Stimulated activated CD4-positive, alpha-beta T cell treated with anti-CD3 and anti-CD28 coated beads, TNF-alpha, amount 100 ng/mL, for 4 hours (primary cell): Measurements from ENCODE around the gene TDRD9.

Experiments used
- DNase-seq, 3 experiments: peaks; one replicate each; pipeline ENCODE4 v3.0.0-alpha.2; 2020; ENCODE audit warnings: low read depth in 3 of 3

The TDRD9 gene

GRCh38 chr14:104090071-104090748, 162.0 kb downstream of the TDRD9 start:
- DNase-seq, result no peak

- DNase-seq, result no peak
Measured at GRCh38 chr14:104091061-104091926, 163.0 kb downstream of the TDRD9 start.

GRCh38 chr14:104091927-104092771, 163.9 kb downstream of the TDRD9 start:
- no peak for DNase-seq

- DNase-seq, result no peak
Measured at GRCh38 chr14:104092931-104093365, 164.7 kb downstream of the TDRD9 start.

DNA sequence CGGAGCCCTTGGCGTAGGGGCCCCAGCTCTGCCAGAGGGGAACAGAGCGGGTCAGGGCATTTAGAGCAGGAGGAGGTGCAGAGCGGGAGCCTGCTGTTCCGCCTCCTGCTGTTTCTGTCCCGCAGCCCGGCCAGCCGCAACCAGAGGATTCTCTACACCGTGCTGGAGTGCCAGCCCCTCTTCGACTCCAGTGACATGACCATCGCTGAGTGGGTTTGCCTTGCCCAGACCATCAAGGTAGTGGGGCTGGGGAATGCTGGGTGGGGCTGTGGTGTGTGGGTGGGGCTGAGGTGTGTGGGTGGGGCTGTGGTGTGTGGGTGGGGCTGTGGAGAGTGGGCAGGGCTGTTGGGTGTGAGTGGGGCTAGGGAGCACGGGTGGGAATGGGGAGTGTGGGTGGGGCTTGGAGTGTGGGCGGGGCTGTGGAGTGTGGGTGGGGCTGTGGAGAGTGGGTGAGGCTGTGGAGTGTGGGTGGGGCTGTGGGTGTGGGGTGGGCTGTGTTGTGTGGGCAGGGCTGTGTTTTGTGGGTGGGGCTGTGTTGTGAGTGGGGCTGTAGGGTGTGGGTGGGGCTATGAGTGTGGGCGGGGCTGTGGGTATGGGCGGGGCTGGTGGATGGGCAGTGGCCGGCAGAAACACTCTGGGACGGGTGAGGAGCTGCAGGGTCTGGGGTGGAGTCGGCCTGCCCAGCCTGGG, 165.3 kb downstream of the TDRD9 start:
- no peak for DNase-seq

DNA sequence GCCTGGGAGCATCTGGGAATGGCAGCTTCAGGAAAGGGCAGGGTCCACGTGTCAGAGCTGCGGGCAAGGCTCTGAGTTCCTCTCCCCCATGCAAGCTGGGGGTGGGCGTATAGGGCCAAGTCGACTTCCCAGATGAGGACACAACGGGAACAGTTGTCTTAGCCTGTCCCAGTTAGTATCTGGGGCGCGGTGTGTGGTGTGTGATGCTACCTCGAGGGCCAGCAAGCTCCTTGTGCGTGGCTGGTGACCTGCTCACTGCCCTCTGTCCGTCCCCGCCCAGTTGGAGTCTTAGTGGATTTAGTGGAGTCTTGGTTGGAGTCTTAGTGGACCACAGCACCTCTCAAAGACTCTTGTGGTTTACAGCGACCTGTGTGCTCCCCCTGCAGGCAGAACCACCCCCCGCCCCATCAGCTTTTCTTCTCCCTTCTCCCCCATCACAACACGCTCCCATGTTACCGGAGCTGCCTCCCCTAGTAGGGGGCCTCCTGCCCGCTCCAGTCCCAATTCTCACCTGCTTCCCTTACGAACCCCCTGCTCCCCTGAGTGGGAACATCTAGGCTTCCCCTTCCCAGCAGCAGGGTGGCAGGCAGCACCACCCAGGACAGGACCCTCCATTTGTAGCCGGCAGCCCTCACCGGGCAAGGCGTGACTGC, 165.9 kb downstream of the TDRD9 start:
- no peak for DNase-seq

DNA sequence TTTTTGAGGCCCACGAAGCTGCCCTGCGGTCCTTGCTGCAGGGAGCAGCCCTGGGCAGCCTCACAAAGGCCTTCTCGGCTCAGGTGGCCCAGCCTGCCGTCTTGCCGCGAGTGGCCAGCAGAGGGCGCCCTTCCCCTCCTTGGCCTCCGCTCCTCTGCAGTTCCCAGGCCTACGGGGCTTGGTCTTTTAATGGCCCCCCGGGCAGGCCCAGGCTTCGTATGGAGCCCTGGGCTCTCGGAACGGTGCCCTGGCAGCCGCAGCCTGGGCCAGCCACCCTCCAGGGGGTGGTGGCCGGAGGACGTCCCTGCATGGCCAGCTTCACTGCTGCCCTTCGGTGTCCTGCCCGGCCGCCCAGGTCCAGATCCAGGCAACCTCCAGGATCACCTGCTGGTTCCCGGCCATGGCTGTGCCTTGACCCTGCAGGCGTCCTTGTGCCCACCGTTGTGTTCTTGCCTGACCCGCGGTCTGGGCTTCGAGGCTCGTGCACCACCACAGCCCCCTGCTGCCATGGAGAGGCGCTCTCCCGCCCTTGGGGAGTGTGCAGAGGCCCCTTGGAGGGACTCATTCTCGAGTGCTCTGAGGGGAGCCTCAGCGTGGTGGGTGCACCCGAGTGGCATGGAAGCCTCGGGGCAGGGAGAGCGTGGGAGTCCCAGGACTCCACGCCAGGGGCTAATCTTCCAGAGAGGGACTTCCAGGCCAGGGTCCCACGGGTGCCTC, 166.6 kb downstream of the TDRD9 start:
- peak; percentile 46 to 69 (median 51) for DNase-seq

GRCh38 chr14:104095426-104096310, 167.4 kb downstream of the TDRD9 start:
- no peak for DNase-seq

DNA sequence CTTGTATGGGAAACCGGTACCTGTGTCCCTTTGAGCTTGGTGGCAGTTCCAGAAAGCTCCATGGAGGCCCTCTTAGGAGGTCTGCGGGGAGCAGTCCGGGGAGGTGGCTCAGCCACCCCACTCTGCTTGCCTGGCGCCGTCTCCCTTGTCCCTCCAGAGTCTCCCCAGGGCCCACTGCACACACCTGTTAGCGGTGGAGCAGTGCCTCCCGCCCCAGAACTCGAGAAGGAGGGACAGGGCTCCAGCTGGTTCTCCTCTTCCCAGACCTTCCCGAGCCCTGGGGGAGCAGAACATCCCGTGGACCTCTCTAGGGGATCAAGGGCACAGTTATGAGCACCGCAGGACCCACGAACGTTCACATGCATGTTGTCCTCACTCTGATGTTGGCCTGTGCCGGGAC, 168.1 kb downstream of the TDRD9 start:
- no peak for DNase-seq

DNA sequence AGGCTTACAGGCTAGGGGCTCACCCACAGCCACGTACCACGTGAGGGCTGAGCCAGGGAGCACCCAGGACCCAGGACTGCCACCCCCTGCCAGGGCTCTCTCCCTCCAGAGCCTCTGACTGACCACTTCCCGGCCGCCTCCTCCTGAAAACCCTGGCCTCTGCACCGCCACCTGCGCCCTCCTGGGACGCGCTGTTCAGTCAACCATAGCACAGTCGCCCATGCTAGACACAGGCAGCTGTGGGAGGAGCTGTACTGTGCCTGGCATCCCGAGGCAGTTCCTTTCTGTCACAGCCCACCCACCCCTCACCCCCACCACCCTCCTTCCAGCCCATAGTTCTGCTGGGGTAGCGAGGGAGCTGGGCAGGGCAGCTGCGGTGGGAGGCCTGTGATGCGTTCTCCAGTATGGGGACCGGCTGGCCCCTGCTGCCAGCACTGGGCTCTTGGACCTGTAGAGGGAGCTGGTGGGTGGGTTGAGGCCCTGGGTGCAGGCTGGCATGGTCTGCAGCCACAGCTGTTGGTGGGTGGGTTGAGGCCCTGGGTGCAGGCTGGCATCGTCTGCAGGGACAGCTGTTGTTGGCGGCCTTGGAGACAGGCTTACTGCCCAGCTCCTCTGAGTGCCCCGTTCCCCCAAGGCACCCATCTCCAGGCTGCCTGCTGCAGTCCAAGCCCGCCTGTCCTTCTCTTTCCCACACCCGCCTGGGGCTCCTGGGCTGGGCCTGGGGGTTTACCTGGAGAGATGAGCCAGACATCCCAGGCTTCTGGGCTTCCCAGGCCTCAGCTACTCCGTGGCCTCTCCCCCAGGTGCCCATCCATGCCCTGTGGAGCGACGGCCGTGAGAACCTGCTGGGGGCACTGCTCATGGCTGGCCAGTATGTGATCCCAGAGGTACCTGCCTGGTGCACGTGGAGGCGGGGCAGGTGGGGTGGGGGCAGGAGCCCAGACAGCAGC, 168.8 kb downstream of the TDRD9 start:
- no peak for DNase-seq

DNA sequence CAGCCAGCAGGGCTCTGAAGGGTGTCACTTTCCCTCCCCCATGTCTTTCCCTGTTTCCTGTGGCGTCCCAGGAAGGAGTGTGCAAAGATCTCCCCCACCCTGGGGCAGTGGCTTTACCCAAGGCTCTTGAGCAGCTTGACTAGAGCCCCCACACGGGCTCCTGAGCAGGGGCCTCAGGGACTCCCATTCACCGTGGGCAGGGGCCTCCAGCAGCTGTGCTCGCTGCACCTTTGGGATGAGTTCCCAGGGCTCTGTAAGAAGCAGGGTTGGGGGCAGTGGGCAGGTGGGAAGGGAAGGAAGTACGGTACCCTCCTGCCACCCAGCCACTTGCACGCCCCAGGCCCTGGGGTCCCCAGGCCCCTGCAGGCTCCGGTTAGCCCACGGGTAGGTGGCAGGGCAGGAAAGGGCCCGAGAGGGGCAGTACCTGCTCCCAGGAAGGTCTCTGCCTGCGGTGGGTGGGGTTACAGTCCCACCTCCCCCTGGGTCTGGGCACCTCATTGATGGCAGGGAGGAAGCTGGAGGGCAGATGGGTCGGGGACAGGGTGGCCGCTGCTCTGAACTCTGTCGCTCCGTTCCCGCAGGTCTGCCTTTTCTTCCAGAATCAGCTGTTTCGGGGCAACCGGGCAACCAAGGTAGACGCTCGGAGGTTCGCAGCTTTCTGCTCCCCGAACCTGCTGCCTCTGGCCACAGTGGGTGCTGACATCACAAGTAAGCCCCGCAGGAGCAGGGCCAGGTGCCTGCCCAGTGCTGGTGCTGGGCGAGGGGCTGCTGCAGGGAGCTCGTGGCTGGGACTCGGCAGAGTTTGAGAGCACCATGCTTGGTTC, 170.2 kb downstream of the TDRD9 start:
- DNase-seq, result no peak

- DNase-seq, result no peak
Measured at GRCh38 chr14:104099096-104100041, 171.1 kb downstream of the TDRD9 start.

DNA sequence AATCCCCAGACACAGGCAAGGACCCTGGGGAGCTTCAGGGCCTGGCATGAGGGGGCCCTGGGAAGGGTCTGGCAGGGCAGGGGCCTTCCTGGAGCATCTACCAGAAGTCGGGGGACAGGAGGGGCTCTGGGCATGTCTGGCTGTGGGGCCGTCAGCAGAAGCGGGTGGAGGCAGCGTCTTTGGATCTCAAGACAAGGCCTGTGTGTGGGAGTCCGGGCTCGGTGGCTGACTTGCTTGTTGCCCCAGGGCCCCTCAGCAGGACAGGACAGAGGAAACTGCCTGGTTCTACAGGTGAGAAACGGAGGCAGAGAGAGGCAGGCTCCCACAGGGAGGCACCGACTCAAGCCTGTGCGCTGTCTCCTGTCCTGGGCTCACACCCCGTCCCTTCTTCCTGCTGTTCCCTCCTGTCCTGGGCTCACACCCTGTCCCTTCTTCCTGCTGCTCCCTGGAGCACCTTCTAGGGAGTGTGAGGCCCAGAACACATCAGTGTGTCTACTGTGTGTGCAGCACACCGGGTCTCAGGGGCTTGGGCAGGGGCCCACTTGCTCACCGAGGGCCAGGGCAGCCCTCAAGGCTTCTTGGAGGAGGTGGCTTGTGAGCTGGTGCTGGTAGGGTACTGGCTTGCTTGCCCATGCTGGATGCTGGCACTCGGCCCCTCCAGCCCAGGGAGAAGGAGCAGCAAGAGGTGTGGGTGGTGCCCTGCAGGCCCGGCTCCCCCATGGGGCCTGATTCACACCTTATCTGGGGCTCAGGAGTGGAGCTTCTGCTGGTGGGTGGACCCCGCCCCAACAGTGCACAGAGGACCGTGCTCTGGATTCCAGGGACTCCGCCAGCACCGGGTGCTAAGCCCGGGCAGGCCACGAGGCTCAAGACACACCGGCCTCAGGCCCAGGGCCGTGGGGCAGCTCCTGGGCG, 172.2 kb downstream of the TDRD9 start:
- no peak for DNase-seq

DNA sequence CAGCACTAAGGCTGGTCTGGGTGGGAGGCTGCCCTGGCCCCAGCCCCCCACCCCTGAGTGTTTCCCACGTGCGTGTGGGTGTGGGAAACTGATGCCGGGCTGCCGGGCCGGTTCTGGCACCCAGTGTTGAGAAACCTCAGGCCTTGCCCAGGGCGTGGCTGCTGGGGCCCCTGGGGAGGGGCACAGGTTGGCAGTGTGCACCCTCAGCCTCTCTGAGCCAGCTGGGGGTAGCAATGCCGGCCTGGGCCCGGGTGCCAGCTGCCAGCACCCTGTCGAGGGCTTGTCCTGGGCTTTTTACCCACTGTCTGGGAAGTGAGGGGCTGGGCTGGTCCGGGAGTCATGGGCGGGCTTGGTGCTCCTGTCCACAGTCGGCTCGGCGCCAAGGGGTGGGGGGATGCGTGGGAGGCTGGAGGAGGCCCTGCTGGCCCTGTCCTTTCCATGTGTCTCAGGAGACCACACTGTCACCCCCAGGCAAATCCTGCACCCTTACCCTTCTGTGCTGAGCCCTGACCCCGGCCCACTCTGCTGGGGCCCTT, 172.9 kb downstream of the TDRD9 start:
- no peak for DNase-seq
